ENCODE measurements around the gene FNBP1.

Gene FNBP1

DNA sequence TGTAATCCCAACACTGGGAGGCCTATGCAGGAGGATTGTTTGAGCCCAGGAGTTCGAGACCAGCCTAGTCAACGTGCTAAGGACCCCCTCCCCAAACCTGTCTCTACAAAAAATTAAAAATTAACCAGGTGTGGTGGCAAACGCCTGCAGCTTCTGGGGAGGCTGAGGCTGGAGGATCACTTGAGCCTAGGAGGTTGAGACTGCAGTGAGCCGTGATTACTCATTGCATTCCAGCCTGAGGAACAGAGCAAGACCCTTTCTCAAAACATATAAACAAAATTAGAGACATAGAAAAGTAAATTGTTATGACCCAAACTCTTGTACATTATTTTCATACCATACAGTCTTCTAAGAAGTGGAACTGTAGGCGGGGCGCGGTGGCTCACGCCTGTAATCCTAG, 11.8 kb upstream of the FNBP1 start:
- Mint-ChIP-seq H3K4me1 (peaks cover 49% of the 10 kb centered on the region), H3K27ac (peak overlapping the region; percentile 90)
- CTCF ChIA-PET: no interaction called here

DNA sequence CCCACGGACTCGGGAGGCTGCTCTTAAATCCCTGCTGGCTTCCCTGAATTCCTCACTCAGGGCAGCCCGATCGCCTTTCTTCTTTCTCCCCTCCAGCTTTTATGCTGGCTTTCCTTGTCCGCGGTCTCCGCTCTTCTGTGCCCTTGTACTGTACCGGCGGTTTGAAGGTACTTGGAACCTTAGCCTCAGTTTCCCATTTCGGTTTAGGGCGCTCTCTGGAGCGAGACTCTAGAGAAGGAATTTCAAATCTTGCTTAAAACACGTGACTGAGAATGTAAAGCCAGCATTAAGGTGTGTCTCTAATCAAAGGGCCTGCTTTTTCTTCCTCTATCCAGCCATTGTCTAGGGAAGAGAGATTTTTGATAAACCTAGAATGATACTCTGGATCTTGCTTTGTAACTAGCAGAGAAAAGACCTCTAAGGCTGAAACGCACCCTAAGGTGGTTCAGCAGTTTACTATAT, 11.4 kb upstream of the FNBP1 start:
- CTCF ChIA-PET: interaction anchor here (0.7 to 1.6 kb wide), 2 partner anchors 52 to 168 kb away, joined by 4 to 5 read pairs; no protein-coding TSS in a partner anchor

More for the DNA sequence above, 11.8 kb upstream of the FNBP1 start:
- Mint-ChIP-seq H3K4me3 (peak overlapping the region; percentile 94), H3K9me3 (no peaks in the 10 kb centered on the region), H3K36me3 (peaks cover 13% of the 10 kb centered on the region), H3K27me3 (no peaks in the 10 kb centered on the region)
- DNase-seq: no peak

DNA sequence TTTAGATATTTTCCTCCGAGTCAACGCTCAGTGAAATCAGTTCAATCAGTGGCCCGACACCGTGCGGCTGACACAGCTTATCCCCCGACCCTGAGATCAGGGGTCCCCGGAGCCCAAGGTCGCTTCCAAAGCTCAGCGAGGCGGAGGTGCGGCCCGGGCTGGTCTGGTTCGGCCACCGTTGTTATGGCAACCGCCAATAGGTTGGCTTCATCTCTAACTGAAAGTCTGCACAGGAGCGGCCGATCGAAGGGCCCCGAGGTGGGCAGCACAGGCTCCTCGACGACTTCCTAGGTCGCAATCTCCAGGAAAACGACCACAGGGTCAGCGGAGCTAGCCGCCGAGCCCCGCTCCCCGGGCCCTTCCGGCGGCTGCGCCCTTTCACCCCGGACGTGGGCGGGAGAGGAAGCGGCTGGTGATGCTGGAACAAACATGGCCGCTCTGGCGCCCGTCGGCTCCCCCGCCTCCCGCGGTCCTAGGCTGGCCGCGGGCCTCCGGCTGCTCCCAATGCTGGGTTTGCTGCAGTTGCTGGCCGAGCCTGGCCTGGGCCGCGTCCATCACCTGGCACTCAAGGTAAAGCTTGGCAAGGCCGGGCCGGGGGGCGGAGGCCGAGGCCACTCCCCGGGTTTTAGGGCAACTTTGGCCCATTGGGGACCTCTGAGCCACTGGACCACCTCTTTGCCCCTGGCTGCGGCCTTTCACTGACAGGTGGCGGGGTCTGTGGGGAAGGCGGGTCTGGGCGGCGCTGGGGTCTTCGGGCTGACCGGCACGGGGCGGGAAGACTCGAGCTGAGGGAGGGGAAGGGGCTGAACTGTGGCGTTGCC, 10.7 kb upstream of the FNBP1 start, which contains the start of gene GPR107:
Gene GPR107 (plus strand): TSS at position 403 of the 821 bp plus-strand sequence. CDS start 27 bp downstream, at position 430.
- CTCF ChIA-PET: interaction anchor here (0.7 to 1.6 kb wide), 4 partner anchors 15 to 167 kb away, joined by 3 to 5 read pairs (median 4); no protein-coding TSS in a partner anchor
- H3K4me3 Mint-ChIP-seq: peak within 1 kb of the TSS; percentile 94
- no peaks in the 10 kb centered on the region for H3K9me3 Mint-ChIP-seq
- H3K4me1 Mint-ChIP-seq: peaks cover 48% of the 10 kb centered on the region
- peaks cover 9% of the 10 kb centered on the region for H3K36me3 Mint-ChIP-seq
- H3K27me3 Mint-ChIP-seq: no peaks in the 10 kb centered on the region
- peak; percentile 85 for DNase-seq
- peak within 1 kb of the TSS; percentile 90 for H3K27ac Mint-ChIP-seq

More for the DNA sequence above, 11.4 kb upstream of the FNBP1 start:
- Mint-ChIP-seq H3K27ac (peak overlapping the region; percentile 90), H3K4me1 (peaks cover 49% of the 10 kb centered on the region), H3K27me3 (no peaks in the 10 kb centered on the region), H3K4me3 (peak overlapping the region; percentile 94), H3K9me3 (no peaks in the 10 kb centered on the region), H3K36me3 (peaks cover 13% of the 10 kb centered on the region)
- no peak for DNase-seq

DNA sequence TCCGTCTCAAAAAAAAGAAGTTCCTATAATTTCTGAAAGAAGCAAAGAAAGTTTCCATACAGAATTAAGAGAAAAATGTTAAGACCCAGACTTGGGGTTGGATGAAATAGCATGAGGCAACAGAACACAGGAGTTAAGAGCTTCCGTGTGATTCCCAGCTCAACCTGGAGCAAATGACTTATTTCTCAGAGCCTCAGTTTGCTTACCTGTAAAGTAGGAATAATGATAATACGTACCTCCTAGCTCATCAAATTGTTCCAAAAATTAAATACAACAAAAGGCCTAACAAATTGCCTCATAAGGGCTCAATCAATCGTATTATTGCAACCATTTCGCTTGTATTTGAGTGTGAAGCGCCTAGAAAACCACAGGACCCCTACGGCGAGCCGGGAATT, 10.1 kb upstream of the FNBP1 start:
- DNase-seq: no peak
- H3K4me3 Mint-ChIP-seq: peak overlapping the region; percentile 94
- peaks cover 6% of the 10 kb centered on the region for H3K36me3 Mint-ChIP-seq
- H3K4me1 Mint-ChIP-seq: peaks cover 46% of the 10 kb centered on the region
- H3K9me3 Mint-ChIP-seq: no peaks in the 10 kb centered on the region
- CTCF ChIA-PET: interaction anchor here (0.9 to 1.6 kb wide), 3 partner anchors 14 to 60 kb away, joined by 3 to 5 read pairs (median 4); no protein-coding TSS in a partner anchor
- peak overlapping the region; percentile 82 for H3K27ac Mint-ChIP-seq
- H3K27me3 Mint-ChIP-seq: no peaks in the 10 kb centered on the region

DNA sequence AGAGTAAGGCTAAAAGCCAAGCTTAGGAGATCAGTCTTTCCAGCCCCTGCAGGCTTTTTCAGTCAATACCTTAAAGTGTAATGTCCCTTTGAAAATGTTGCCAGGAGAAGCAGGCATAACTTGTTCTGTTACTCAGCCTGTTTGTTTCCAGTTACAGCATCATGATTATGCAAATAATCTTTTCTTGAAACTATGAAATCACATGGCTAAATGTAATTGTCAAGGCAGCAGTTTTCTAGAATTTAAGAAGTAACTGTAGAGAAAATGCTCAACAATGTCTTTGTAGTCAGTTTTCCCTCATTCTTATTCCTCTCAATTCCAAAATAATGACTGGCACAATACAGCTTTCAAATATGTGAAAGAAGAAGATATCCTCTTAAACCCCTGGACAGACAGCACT, 8.9 kb upstream of the FNBP1 start:
- no peak for DNase-seq
- H3K4me3 Mint-ChIP-seq: peak overlapping the region; percentile 50
- CTCF ChIA-PET: no interaction called here
- no peaks in the 10 kb centered on the region for H3K27me3 Mint-ChIP-seq
- H3K4me1 Mint-ChIP-seq: peaks cover 45% of the 10 kb centered on the region
- H3K27ac Mint-ChIP-seq: no peak overlapping the region
- peaks cover 4% of the 10 kb centered on the region for H3K36me3 Mint-ChIP-seq
- H3K9me3 Mint-ChIP-seq: no peaks in the 10 kb centered on the region

DNA sequence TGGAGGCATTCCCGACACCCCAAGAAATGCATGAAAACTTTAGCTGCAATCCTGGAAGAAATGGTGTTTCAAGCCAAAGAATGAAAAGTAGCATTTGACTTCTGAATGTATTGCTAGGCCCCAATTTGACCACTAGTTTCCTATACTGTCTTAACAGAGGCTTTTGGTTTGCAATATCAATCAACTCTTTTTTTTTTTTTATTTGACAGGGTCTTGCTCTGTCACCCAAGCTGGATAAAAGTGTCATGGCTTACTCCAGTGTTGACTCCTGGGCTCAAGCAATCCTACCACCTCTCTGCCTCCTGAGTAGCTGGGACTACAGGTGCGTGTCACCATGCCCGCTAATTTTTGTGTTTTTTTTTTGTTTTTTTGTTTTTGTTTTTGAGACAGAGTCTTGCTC, 7.5 kb upstream of the FNBP1 start:
- Mint-ChIP-seq H3K27ac (no peak overlapping the region), H3K36me3 (peaks cover 4% of the 10 kb centered on the region), H3K27me3 (no peaks in the 10 kb centered on the region), H3K4me1 (peaks cover 53% of the 10 kb centered on the region), H3K9me3 (no peaks in the 10 kb centered on the region), H3K4me3 (no peak overlapping the region)
- CTCF ChIA-PET: interaction anchor here (0.7 kb wide), 2 partner anchors 19 to 60 kb away, joined by 3 to 5 read pairs; no protein-coding TSS in a partner anchor
- DNase-seq: no peak

DNA sequence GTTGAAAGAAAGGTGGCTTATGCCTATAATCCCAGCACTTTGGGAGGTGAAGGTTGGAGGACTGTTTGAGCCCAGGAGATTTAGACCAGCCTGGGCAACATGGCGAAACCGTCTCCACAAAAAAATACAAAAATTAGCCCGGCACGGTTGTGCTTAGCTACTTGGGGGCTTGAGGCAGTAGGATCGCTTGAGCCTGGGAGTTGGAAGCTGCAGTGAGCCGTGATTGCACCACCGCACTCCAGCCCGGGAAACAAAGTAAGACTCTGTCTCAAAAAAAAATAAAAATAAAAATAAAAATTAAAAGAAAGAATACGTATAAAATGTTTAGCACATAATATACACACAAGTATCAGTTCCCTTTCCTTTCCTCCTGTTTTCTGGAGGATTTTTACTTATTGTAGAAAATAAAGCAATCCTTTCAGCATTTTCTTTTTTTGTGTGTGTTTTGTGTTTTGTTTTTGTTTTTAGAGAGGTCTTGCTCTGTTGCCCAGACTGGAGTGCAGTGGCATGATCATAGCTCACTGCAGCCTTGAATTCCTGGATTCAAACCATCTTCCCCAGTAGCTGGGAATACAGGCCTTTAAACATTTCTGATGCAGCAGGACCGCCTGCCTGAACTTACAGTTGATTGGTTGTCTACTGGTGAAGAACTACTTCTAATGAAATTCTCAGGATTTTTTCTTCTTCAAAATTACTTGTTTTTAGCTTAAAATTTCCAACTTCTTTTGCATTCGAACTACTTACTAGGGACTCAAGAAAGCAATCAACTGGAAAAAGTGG, 6.6 kb upstream of the FNBP1 start:
- CTCF ChIA-PET: interaction anchor here (0.7 kb wide), 1 partner anchor 61 kb away, joined by 3 read pairs; no protein-coding TSS in a partner anchor
- Mint-ChIP-seq H3K4me3 (no peak overlapping the region), H3K27ac (no peak overlapping the region)

DNA sequence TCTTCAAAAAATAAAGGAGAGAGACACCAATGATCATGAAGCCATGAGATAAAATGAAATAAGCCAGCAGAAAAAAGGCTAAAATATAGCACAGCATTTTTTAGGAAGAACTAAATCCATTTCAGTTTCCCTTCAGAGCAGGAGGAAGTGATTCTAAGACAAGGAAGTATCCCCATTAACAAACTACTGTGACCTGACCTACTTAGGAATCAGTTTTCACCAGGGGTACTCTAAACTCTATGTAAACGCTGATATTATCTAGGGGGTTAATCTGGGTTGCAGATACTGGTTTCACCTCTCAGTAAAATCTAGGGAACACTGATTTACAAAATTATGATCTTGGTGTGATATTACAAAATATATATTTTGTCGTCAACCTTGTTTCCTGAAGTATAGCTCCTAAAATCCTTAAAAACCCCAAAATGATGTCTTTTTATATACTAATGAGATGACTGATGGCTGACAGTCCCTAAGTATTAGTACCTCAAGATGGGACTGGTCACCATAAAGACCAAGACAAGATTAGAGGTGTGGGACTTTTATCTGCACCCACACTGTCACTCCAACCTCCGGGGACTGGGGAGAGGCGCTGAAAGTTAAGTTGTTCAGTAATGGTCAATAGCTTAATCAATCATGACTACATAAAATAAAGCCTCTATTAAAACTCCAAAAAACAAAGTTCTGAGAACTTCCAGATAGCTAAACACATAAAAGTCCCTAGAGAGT, 2.9 kb upstream of the FNBP1 start:
- H3K9me3 Mint-ChIP-seq: no peaks in the 10 kb centered on the region
- DNase-seq: no peak
- H3K4me3 Mint-ChIP-seq: peak overlapping the region; percentile 61
- CTCF ChIA-PET: interaction anchor here (0.6 kb wide), 1 partner anchor 10 kb away, joined by 3 read pairs; no protein-coding TSS in a partner anchor
- peak overlapping the region; percentile 96 for H3K27ac Mint-ChIP-seq
- H3K4me1 Mint-ChIP-seq: peaks cover 49% of the 10 kb centered on the region
- peaks cover 3% of the 10 kb centered on the region for H3K27me3 Mint-ChIP-seq
- H3K36me3 Mint-ChIP-seq: peaks cover 17% of the 10 kb centered on the region

More for the DNA sequence above, 6.6 kb upstream of the FNBP1 start:
- peaks cover 4% of the 10 kb centered on the region for H3K36me3 Mint-ChIP-seq
- H3K9me3 Mint-ChIP-seq: no peaks in the 10 kb centered on the region
- no peak for DNase-seq
- H3K4me1 Mint-ChIP-seq: peaks cover 55% of the 10 kb centered on the region
- no peaks in the 10 kb centered on the region for H3K27me3 Mint-ChIP-seq

DNA sequence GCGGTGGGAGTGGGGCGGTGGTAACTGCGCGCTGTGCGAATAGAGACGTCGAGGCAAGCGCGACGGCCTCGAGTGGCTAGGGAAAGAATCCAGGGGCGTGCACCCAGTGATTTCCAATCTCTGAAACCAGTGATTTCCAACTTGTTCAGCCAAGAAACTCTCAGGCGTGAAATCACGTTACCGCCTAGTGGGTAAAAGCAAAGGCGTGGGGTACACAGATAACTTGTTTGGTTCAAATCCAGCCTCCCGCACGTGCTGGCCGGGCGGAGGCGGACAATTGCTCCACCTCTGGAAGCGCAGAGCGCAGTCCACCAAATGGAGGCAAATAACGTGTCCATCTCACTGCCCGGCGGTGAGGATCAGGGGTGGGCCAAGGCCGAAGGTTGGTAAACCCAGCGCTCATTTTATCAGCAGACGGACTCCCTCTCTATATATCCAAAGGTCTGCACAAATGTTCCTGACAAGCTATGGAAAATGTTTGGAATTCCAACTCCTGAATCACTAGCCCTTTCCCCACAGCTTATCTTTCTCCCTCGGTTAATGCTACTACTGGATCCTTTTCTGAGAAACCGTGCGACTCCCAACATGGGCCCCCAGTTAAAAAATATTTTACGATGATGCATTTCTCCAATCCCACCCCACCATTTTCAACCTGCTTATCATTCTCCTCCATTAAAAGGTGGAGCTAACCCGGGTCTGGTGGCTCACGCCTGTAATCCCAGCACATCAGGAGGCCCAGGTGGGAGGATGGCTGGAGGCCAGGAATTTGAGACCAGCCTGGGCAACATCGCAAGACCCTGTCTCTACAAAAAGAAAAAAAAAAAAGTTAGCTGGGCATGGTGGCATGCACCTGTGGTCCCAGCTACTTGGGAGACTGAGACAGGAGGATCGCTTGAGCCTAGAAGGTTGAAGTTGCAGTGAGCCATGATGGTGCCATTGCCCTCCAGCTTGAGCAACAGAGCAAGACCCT, 950 bp upstream of the FNBP1 start:
- Mint-ChIP-seq H3K9me3 (no peaks in the 10 kb centered on the region), H3K36me3 (peaks cover 13% of the 10 kb centered on the region), H3K27ac (peak overlapping the region; percentile 96), H3K4me3 (peak overlapping the region; percentile 99), H3K27me3 (peaks cover 3% of the 10 kb centered on the region), H3K4me1 (peaks cover 55% of the 10 kb centered on the region)
- DNase-seq: no peak
- CTCF ChIA-PET: no interaction called here

DNA sequence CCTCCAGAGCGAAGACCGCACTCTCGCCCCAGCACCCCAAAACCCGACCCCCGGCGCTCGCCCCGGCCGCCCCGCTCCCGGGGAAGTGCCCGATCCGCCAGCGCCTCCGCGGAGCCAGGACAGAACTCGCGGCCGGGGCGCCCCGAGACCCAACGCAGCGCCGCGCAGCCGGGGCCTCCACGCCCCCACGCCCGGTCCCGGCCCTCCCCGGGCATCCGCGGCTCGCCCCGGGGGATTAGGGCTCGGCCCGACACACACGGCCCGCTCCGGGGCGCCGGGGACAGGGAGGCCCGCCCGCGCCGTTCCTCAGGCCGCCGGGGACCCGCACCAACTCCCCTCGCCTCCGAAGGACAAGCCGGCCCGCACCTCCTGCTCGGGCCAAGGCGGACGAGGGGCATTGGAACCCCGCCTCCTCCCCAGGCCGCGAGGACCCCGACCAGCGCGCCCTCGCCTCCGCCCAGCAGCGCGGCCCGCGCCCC, 544 bp downstream of the FNBP1 start:
- Mint-ChIP-seq H3K4me1 (peaks cover 66% of the 10 kb centered on the region), H3K36me3 (peaks cover 16% of the 10 kb centered on the region), H3K9me3 (no peaks in the 10 kb centered on the region), H3K4me3 (peak overlapping the region; percentile 99), H3K27ac (peak overlapping the region; percentile 98), H3K27me3 (peaks cover 3% of the 10 kb centered on the region)
- CTCF ChIA-PET: no interaction called here
- DNase-seq: peak; percentile 47

DNA sequence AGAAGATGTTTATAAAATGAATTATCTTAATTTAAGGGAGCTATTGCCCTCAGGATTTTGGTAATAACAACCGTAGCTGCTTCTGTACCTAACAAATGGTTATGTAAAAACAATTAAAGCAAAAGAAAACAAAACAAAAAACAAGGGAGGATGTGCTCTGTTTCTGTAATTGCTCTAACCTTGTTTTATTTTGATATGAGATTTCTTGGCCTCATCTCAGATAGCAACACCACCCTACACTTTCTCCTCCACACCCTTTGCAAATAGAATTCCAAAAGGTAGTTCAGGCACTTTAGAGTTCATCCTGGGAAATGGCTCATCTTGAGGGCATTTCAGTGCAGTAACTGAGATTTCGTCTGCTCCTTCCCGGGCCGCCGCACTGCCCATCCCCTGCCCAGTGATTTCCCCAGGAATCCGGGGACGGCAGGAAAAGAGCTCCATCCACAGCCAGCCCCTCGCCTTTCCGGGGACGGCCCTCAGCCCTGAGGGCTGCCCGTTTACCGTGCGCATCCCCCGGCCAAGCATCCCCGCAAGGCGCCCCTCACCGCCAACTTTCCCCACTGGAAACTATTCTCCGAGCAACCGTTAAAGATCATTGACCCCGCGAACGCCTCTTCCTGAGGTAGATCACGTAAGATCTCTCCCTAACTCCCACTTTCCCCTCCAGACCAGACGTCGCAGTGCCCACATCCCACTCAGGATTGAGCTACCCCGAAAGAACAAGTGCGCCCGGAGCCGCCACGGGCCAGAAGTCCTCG, 1.2 kb downstream of the FNBP1 start:
- CTCF ChIA-PET: interaction anchor here (1.0 to 4.3 kb wide), 2 partner anchors 11 to 155 kb away, joined by 3 to 27 read pairs; no protein-coding TSS in a partner anchor
- peak overlapping the region; percentile 99 for H3K4me3 Mint-ChIP-seq
- H3K36me3 Mint-ChIP-seq: peaks cover 19% of the 10 kb centered on the region
- no peaks in the 10 kb centered on the region for H3K9me3 Mint-ChIP-seq
- peaks cover 70% of the 10 kb centered on the region for H3K4me1 Mint-ChIP-seq
- peak overlapping the region; percentile 98 for H3K27ac Mint-ChIP-seq
- peaks cover 3% of the 10 kb centered on the region for H3K27me3 Mint-ChIP-seq
- DNase-seq: no peak

Data from activated naive CD4-positive, alpha-beta T cell treated with anti-CD3 and anti-CD28 coated beads, Interleukin-2, amount 10 ng/mL, durations not matched to agents 7 days and 5 days (primary cell).